Neuron (in vitro differentiated cells): ENCODE results near the gene BARX1.

Source experiments
- H2AFZ ChIP-seq: one replicate; pipeline ENCODE4 v1.6.1; 2013; ENCODE audit warnings: low read depth, mild to moderate bottlenecking, inconsistent platforms, low read length, moderate library complexity
- H3K27me3 ChIP-seq: one replicate; pipeline ENCODE4 v1.6.1; 2013; ENCODE audit warnings: low read length; ENCODE audit not compliant: insufficient read depth
- H3K36me3 ChIP-seq: one replicate; pipeline ENCODE4 v1.6.1; 2013; ENCODE audit warnings: low read length; ENCODE audit not compliant: insufficient read depth
- H3K4me1 ChIP-seq: one replicate; pipeline ENCODE4 v1.6.1; 2013; ENCODE audit warnings: low read length; ENCODE audit not compliant: insufficient read depth
- H3K4me3 ChIP-seq: 2 replicates; pipeline ENCODE4 v1.5.1; 2013; ENCODE audit warnings: mild to moderate bottlenecking, low read length, moderate library complexity
- H3K9me3 ChIP-seq: one replicate; pipeline ENCODE4 v1.6.1; 2013; ENCODE audit warnings: low read length

Gene BARX1

DNA sequence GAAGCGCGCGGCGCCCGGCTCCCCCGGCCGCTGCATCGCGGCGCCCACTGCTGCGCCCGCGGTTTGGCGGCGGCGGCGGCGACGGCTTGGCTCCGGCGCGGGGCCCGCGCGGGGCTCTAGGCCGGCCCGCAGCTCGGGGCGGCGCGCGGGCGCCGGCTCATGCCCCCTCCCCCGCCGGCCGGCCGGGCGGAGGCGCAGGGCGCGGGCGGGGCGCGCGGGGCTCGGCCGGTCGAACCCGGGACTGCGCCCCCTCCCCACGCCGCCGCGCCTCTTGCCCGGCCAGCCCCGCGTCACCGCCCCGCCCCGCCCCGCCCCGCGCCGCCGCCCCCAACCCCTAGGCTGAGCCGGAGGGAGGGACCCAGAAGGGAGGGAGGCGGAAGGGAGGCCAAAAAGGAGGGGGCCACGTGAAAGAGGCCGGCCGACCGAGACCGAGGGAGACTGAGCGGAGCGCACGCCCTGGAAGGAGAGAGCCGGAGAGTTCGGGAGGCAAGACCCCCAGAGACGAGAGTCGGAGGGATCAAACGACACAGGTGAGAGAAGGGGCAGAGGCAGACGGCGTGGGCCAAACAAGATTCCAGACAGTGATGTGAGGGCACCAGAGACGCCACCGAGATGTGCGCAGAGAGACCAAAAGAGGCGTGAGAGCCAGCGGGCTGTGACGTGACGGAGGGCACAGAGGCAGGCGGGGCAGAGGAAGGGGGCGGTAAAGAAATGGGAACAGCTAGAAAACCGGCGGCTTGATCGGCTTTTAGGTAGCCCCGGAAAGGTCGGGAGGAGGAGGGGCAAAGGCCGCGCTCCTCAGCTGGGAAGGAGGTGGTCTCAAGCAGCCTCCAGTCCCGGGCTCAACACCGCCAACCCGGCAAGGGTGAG, at the start of gene BARX1:
Gene BARX1 (minus strand): TSS at position 245 of the 870 bp plus-strand sequence. CDS start 209 bp downstream, at position 36.
- H3K27me3 ChIP-seq = peaks cover 95% of the 10 kb centered on the region
- H3K36me3 ChIP-seq = no peaks in the 10 kb centered on the region
- H3K9me3 ChIP-seq = peaks cover 2% of the 10 kb centered on the region
- no peak within 1 kb of the TSS for H2AFZ ChIP-seq
- peak within 1 kb of the TSS; percentile 10 for H3K4me3 ChIP-seq
- peaks cover 6% of the 10 kb centered on the region for H3K4me1 ChIP-seq

- Histone ChIP-seq H3K36me3 (no peaks in the 10 kb centered on the region), H3K4me3 (no peak overlapping the region), H2AFZ (no peak overlapping the region), H3K27me3 (no peaks in the 10 kb centered on the region), H3K4me1 (no peaks in the 10 kb centered on the region), H3K9me3 (no peaks in the 10 kb centered on the region)
These were observed 47.4 kb upstream of the BARX1 start for GRCh38 chr9:94002316-94003140.

DNA sequence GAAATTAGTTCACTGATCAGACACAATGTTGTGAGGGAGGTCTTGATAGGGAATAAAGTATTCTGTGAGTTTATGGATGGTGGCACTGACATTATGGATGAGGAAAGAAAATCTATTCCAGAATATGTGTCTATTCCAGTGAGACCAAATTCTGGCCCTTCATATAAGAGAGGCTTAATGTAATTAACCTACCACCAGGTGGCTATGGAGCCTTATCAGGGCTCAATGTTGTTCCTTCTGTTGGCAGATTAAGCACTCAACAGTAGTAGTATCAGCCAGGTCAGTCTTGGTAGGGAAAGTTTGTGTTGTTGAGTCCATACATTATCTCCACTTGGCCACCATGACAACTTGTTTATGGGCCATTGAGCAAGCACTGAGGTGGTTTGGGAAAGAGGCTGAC, 41.7 kb upstream of the BARX1 start:
- Histone ChIP-seq H2AFZ (no peak overlapping the region), H3K9me3 (no peaks in the 10 kb centered on the region), H3K27me3 (peaks cover 5% of the 10 kb centered on the region), H3K4me3 (no peak overlapping the region), H3K36me3 (no peaks in the 10 kb centered on the region), H3K4me1 (peaks cover 3% of the 10 kb centered on the region)

- Histone ChIP-seq H3K27me3 (peaks cover 5% of the 10 kb centered on the region), H3K4me1 (peaks cover 3% of the 10 kb centered on the region), H3K9me3 (no peaks in the 10 kb centered on the region), H3K36me3 (no peaks in the 10 kb centered on the region), H3K4me3 (no peak overlapping the region), H2AFZ (no peak overlapping the region)
These were observed 41.2 kb upstream of the BARX1 start for GRCh38 chr9:93996367-93996766.

- peaks cover 9% of the 10 kb centered on the region for H3K27me3 ChIP-seq
- H3K4me1 ChIP-seq = peaks cover 3% of the 10 kb centered on the region
- H3K4me3 ChIP-seq = no peak overlapping the region
- H3K36me3 ChIP-seq = no peaks in the 10 kb centered on the region
- no peak overlapping the region for H2AFZ ChIP-seq
- H3K9me3 ChIP-seq = no peaks in the 10 kb centered on the region
These were observed 39.4 kb upstream of the BARX1 start for GRCh38 chr9:93994545-93994944.

DNA sequence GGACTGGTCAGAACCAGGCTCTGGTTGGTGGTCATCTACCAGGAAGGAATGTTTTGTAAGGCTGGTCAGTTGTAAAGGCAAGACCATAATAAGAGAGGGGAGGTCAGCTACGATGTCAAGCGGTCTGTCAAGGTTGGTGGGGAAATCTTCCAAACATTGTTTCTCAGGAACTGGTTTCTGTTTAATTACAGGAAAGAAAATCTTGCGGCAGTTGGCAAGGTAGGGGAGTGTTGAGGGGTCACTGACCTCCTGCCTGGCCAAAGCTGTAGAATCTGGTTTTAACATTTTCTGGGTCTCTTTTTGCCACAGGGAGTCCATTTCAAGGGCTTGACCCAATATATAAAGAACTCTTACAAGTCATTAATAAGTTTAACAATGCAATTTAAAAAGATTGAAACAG, 39.0 kb upstream of the BARX1 start:
- Histone ChIP-seq H3K9me3 (no peaks in the 10 kb centered on the region), H3K4me1 (peaks cover 3% of the 10 kb centered on the region), H3K27me3 (peaks cover 9% of the 10 kb centered on the region), H2AFZ (no peak overlapping the region), H3K4me3 (no peak overlapping the region), H3K36me3 (no peaks in the 10 kb centered on the region)

DNA sequence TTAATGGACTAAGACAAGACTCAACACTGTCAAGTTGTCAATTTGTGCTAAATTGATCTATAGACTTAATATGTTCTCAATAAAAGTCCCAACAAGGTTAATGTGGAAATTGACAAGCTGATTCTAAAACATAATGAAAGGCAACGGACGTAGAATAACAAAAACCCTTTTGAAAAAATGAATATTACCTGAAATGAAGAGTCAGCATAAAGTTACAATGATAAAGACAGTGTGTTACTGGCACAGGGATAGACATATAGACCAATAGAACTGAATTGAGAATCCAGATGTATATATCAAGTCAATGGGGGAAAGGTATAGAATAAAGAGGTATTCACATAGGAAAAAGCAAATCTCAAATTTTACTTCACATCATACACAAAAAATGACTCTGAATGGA, 37.7 kb upstream of the BARX1 start:
- Histone ChIP-seq H2AFZ (no peak overlapping the region), H3K4me3 (no peak overlapping the region), H3K4me1 (peaks cover 3% of the 10 kb centered on the region), H3K36me3 (no peaks in the 10 kb centered on the region), H3K9me3 (no peaks in the 10 kb centered on the region), H3K27me3 (peaks cover 9% of the 10 kb centered on the region)

GRCh38 chr9:93990448-93990847, 35.3 kb upstream of the BARX1 start:
- no peak overlapping the region for H2AFZ ChIP-seq
- peaks cover 9% of the 10 kb centered on the region for H3K27me3 ChIP-seq
- peaks cover 2% of the 10 kb centered on the region for H3K9me3 ChIP-seq
- peaks cover 3% of the 10 kb centered on the region for H3K4me1 ChIP-seq
- H3K4me3 ChIP-seq = no peak overlapping the region
- H3K36me3 ChIP-seq = no peaks in the 10 kb centered on the region

- Histone ChIP-seq H3K27me3 (peaks cover 3% of the 10 kb centered on the region), H3K4me3 (no peak overlapping the region), H3K9me3 (peaks cover 2% of the 10 kb centered on the region), H3K36me3 (no peaks in the 10 kb centered on the region), H3K4me1 (no peaks in the 10 kb centered on the region), H2AFZ (no peak overlapping the region)
These were observed 32.9 kb upstream of the BARX1 start for GRCh38 chr9:93988056-93988455.

DNA sequence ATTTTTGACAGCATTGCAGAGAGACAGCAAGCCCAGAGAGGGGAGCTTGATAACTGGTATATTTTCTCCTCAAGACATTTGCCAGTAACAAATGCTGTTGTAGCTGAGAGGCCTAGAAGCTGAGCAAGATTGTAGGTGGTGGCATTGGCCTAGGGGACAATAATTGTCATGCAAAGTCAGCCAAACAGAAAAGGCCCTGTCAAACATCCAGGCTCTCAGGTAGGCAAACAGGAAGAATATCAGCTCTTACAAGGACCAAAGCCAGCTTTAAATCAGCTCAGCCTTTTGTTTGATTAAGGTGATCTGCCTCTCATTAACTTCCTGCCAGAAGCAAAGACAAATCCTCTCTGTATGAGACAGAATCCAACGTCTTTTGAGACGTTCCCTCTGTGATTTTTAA, 29.7 kb upstream of the BARX1 start:
- H3K27me3 ChIP-seq = no peaks in the 10 kb centered on the region
- no peaks in the 10 kb centered on the region for H3K4me1 ChIP-seq
- H2AFZ ChIP-seq = no peak overlapping the region
- no peak overlapping the region for H3K4me3 ChIP-seq
- H3K36me3 ChIP-seq = no peaks in the 10 kb centered on the region
- peaks cover 2% of the 10 kb centered on the region for H3K9me3 ChIP-seq

GRCh38 chr9:93983875-93984274, 28.7 kb upstream of the BARX1 start:
- no peak overlapping the region for H3K4me3 ChIP-seq
- H3K4me1 ChIP-seq = no peaks in the 10 kb centered on the region
- H3K9me3 ChIP-seq = peaks cover 2% of the 10 kb centered on the region
- no peaks in the 10 kb centered on the region for H3K36me3 ChIP-seq
- H2AFZ ChIP-seq = no peak overlapping the region
- peaks cover 3% of the 10 kb centered on the region for H3K27me3 ChIP-seq

GRCh38 chr9:93979721-93980120, 24.6 kb upstream of the BARX1 start:
- Histone ChIP-seq H2AFZ (no peak overlapping the region), H3K36me3 (no peaks in the 10 kb centered on the region), H3K27me3 (peaks cover 7% of the 10 kb centered on the region), H3K4me1 (no peaks in the 10 kb centered on the region), H3K9me3 (no peaks in the 10 kb centered on the region), H3K4me3 (no peak overlapping the region)

DNA sequence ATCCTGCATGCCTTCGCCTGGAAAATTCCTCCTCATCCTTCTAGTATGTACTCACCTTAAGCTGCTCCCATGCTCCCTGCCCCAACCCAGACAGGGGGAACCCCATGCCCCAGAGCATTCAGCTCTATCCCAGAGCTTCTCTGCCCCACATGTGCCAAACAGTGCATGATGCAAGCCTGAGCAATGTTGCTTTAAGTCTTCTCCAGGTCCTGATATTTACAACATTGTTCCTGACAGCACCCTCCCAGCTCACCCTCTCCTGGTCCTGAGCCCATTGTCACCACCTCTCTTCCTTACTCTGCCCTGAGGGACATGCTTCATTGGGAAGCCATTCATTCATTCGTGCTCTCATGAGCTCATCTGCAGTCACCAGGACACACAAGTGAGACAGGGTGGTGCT, 23.4 kb upstream of the BARX1 start:
- H3K27me3 ChIP-seq = peaks cover 7% of the 10 kb centered on the region
- H3K36me3 ChIP-seq = no peaks in the 10 kb centered on the region
- H3K4me3 ChIP-seq = no peak overlapping the region
- no peaks in the 10 kb centered on the region for H3K4me1 ChIP-seq
- no peak overlapping the region for H2AFZ ChIP-seq
- no peaks in the 10 kb centered on the region for H3K9me3 ChIP-seq
